NCI-H2227 treated with DMSO at 0.1 percent for 48 hours (cell line): ENCODE data around the gene ATOSB.

Experiments used
- DNase-seq: peaks from one replicate; lab custom pipeline; 2025; lab: John Stamatoyannopoulos, UW

The ATOSB gene

GRCh38 chr9:35112257-35113020 is 3.2 kb downstream of the ATOSB start:
- no peak for DNase-seq

DNA sequence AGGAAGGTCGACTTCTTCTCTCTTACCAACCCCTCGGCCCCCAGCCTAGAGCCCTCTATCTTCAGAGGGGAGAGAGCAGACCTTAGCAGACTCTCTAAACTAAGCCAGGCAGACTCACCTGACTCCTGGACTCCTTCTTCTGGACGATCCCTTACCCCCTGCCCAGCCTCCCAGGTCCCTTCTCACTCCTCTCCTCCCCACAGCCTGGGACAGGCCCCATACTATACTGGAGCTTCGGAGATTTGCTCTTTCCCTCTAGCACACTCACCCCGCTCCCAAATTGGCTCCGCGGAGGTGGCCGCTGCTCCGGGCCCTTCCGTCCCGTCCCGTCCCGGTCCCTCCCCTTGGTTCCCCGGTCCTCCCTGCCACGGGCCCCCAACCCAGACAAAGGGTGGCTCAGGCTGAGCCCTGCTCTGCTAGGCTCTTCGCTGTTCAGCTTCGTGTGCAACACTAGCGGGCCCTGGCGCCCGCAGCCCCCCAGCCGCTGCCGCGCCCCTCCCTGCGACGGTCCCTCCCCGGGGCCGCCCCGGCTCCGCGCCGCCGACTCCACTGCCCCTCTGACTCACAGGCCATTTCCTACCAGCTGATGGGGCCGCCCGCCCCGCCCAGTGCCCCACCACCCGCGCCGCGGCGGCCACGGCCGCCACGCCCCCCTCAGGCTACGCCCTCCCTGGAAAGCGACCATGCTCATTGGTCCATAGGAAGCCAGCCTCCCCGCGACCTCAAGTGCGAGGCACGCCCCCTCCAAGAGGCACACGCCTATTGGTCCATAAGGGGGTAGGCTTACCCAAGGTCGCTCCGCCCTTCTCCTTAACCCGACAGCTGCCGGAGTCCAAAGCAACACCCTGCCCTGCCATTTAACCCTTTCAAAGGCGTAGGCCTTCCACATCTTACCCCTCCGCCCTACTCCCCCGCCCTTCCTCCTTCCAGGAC is 4.4 kb downstream of the ATOSB start:
- peak; percentile 88 for DNase-seq

- no peak for DNase-seq
Observed at GRCh38 chr9:35110327-35110761, 5.3 kb downstream of the ATOSB start.

DNA sequence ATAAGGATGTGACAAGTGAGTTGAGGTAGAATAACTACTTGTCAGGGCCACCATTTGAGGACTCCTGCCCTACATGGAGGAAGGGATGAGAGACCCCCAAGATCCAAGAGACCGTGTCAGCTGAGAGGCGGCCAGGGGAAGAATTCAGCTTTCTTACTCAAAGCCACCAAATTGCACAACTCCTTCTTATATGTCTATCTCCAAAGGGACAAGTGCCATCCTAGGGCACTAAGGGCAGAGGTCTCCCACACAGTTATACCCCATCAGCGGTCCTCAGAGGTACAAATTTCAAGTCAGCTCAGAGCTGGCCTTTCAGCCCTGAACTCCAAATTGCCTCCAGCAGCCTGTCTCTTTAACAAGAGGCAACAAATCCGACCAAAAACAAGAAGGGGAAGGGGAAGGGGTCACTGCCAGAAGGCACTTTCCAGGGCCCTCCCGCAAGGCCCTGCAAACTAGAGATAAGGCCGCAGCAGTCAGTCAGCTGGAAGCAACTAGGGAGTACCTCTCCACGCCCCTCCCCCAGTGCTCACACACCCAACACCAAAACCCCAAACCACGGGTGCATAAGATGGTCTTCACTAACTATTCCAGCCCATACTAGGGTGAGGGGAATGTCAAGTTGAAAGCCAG is 6.6 kb downstream of the ATOSB start:
- no peak for DNase-seq

DNA sequence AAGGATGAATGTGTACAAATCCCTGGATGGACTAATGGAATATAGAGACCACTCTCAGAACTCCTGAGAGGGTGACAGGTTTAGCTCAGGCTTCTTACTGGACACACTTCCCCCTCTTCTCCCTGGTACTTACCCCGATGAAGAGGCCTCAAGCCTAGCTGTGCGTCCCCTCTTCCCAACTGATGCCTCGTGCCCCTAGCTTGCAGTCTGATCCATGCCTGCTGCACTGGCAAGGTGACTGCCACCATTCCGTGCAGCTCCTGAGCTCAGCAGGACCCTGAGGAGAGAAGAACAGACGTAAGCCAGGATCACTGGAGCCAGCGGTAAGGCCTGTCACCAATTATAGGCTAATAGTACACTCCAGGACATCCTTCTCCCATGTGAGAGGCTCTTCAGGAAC is 7.2 kb downstream of the ATOSB start:
- DNase-seq = no peak

- no peak for DNase-seq
Observed at GRCh38 chr9:35107297-35108290, 8.1 kb downstream of the ATOSB start.

DNA sequence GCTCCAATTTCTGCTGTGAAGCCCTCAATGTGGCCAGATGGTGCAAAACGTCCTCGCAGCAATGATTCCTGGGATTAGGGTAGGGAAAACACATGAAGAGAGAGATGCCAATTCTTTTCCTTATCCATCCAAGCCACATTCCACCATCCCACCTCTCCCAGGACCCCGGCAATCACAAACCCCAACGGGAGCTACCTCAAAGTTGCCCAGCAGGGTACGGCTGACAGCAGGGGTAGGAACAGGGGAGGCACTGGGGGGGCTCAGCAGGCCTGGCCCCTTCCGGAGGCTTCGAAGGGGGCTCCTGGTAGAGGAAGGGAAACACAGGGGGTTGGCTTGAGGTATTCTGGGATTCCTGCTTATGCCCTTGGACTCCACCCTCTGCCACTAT is 9.3 kb downstream of the ATOSB start:
- DNase-seq = no peak

DNA sequence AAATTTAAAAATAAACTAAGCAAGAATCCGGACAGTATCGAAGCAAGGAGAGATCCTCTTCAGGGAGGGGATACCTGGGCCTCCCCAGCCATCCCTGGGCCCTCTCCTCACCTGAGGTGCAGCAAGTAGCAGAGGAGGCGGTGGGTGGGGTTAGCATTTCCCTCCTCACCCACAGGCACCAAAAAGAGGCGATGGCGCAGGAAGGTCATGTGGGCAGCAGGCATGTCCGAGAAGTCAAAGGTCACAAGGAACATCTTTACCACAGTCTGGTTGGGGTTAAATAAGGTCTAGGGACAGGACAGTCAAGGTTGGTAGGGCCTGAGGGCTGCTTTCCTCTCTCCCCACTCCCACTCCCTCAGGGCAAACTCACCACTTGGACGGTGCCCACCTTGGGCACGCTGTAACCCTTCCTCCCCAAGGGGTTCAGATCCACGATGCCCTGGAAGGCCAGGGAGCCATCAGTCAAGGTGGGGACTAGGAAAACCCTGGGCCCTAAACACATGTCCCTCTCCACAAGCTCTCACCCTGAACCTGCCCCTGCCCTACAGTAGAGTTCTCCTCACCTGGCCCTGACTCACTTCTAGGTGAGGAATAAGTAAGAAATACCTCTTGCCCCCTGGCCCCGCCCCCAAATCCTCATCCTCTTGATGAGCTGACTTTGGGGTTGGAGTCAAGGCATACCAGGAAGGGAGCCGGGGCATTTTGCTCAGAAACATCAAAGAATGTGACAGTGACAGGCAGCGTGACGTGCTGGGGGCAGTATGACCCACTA is 9.9 kb downstream of the ATOSB start:
- no peak for DNase-seq

DNA sequence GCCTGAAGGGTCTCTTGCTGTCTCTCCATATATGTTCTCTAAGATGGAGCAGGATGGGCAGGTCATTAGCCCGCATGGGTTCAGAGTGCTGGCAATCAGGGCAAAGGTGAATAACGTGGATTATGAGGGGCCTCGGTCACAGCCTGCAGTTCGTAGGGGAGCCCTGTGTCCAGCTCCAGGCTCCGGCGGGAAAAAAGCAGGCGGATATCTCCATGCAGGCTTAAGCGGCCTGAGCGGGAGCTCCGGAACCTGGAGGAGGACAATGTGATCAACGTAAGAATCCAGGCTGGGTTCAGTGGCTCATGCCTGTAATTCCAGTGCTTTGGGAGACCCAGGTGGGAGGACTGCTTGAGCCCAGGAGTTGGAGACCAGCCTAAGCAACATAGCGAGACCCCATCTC is 10.5 kb downstream of the ATOSB start:
- DNase-seq = no peak

- no peak for DNase-seq
Observed at GRCh38 chr9:35104586-35104985, 11.1 kb downstream of the ATOSB start.

- DNase-seq = peak; percentile 41
Observed at GRCh38 chr9:35103660-35104191, 11.9 kb downstream of the ATOSB start.

DNA sequence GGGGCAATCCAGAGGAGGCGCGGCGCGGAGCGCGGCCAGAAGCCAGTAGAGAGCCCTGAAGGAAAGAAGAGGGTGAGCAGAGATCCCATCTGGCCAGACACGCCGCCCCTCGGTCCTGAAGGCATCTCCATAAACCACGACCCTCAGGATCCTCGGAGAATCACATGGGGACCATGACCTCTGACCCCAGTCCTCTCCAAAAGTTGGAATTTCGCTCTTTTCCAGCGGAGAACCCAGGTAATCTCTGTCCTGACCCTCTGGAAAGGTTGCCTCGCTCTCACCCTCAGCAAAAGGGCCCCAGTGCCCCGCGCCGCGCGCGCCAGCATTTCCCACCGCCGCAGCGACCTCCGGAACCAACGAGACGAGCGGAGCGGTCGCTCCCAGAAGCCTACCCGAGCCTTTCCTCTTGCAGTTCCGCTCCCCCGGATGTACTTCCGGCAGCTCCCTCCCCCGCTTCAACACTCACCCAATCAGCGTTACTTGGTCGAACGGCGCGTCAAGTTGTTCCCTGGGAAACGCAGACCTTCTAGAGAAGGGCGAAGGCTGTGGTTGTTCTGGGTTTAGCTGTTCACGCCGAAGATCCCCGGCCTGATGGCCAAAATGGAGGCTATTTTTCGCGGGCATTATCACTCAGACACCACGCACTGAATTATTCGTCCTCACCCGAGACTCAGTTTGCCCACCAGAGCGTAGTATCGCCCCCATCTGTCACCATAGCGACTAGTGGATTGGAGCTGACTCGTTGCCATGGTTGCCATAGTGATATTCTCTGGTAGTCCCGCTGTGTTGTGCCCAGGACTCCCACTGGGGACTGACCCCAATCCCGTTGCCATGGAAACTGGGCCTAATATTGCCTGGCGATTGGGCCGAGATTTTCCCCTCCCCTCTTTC is 12.6 kb downstream of the ATOSB start, which contains the start of gene STOML2:
Gene STOML2, minus strand, starts transcription at position 363 of the 891 bp plus-strand sequence. Its CDS starts 37 bp downstream, at position 326.
- DNase-seq = peak; percentile 96

DNA sequence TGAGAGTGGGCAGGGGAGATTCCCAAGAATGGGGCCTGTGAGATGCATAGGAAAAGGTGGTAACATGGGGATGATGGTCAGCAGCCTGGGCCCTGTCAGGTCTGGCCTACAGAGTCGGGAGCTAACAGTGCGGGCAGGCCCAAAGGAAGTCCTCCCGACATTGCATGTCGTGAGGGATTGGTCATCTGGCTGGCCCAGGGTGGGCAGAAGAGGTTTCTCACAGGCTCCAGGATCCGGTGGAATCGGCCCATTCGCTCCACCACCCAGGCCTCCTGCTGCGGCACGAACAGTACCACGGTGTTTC is 13.2 kb downstream of the ATOSB start:
- DNase-seq = no peak

GRCh38 chr9:35097573-35097972 is 18.1 kb downstream of the ATOSB start:
- DNase-seq = no peak

GRCh38 chr9:35096035-35096849 is 19.4 kb downstream of the ATOSB start, which contains the start of gene PIGO:
Gene PIGO (minus strand): TSS chr9:35096591. CDS start chr9:35095565, 1,026 bp downstream.
- DNase-seq = peak; percentile 83

GRCh38 chr9:35091536-35091935 is 24.1 kb downstream of the ATOSB start:
- no peak for DNase-seq

DNA sequence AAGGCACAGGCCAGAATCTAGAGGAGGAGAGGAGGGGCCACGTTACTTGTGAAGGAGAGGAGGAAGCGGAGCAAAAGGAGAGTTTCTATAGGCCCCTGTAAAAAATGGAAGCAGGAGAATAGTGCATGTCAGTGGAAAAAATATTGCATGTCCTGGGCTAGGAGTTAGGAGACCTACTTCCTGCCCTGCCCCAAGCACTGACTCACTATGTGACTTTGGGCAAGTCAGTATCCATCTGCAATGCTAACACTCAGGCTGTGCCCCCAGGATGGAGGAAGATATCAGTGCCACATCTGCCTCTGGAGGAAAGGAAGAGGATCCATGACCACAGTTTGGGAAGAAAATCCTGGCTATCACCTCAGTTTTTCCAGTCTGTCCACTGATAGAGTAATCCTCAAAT is 26.2 kb downstream of the ATOSB start:
- DNase-seq = no peak

DNA sequence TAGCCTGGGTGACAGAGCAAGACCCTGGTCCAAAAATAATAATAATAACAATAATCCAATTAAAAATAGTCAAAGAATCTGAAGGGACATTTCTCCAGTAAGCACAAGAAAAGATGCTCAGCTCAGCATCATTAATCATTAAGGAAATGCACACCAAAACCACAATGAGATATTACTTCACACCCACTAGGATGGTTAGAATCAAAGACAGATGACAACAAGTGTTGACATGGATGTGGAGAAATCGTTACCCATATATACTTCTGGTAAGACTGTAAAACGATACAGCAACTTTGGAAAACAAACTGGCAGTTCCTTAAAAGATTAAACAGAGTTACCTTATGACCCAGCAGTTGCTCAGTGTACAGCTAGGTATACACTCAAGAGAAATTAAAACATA is 30.6 kb downstream of the ATOSB start:
- DNase-seq = no peak
